GM12801 (cell line): ENCODE measurements around the gene SARDH.

Source experiments
- TF ChIP-seq, protein P1 (sequence below): IDR thresholded peaks from one replicate; pipeline ENCODE4 v1.5.1; 2011; ENCODE audit warnings: control low read depth; ENCODE audit not compliant: insufficient read length; ENCODE audit errors: extremely low read depth

SARDH gene

DNA sequence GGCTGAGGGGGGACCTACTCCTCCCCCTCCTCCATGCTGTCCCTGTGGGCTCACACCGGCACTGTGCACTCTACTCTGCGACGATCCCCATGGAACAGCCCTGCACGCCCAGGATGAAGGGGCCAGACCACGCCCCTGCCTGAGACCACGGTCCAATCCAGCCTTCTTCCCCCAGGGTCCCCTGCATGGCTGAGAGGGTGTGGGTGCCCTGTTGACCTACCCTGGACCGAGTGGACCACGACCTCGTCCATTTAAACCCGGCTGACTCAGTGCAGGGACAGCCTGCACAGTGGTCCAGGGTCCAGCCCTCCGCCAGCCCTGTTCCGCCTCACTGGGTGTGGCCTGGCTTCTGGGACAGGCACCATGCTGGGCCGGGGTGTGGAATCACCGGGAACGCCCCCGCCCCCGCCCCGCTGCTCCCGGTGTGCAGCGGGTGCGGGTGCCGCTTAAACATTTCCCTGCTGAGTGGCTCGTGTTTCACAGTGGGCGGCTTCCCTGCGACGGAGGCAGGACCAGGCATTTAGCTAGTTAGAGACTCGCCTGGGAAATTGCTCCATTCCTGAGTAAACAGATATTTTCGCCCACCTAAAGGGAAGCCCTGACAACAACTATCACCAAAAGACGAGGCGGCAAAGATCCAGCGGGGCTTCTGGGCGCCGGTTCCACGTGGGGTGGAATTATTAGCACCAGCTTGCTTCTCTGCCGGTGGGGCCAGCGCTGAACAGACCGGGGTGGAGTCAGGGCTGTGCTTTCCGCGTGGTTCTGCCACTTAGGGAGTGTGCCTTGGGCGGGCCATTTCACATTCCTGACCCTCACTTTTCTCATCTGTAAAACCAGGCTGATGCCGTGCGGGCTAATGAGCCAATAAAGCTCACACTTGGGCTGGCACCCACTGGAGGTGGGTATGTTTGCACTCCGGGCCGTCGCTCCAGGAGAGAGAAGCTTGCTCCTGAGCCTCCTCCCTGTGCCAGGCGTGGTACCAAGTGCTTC is 79.4 kb downstream of the SARDH start:
- TF ChIP-seq, protein P1, sequence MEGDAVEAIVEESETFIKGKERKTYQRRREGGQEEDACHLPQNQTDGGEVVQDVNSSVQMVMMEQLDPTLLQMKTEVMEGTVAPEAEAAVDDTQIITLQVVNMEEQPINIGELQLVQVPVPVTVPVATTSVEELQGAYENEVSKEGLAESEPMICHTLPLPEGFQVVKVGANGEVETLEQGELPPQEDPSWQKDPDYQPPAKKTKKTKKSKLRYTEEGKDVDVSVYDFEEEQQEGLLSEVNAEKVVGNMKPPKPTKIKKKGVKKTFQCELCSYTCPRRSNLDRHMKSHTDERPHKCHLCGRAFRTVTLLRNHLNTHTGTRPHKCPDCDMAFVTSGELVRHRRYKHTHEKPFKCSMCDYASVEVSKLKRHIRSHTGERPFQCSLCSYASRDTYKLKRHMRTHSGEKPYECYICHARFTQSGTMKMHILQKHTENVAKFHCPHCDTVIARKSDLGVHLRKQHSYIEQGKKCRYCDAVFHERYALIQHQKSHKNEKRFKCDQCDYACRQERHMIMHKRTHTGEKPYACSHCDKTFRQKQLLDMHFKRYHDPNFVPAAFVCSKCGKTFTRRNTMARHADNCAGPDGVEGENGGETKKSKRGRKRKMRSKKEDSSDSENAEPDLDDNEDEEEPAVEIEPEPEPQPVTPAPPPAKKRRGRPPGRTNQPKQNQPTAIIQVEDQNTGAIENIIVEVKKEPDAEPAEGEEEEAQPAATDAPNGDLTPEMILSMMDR, result no peak

GRCh38 chr9:133657120-133657661 is 81.0 kb downstream of the SARDH start:
- TF ChIP-seq, protein P1, result no peak

DNA sequence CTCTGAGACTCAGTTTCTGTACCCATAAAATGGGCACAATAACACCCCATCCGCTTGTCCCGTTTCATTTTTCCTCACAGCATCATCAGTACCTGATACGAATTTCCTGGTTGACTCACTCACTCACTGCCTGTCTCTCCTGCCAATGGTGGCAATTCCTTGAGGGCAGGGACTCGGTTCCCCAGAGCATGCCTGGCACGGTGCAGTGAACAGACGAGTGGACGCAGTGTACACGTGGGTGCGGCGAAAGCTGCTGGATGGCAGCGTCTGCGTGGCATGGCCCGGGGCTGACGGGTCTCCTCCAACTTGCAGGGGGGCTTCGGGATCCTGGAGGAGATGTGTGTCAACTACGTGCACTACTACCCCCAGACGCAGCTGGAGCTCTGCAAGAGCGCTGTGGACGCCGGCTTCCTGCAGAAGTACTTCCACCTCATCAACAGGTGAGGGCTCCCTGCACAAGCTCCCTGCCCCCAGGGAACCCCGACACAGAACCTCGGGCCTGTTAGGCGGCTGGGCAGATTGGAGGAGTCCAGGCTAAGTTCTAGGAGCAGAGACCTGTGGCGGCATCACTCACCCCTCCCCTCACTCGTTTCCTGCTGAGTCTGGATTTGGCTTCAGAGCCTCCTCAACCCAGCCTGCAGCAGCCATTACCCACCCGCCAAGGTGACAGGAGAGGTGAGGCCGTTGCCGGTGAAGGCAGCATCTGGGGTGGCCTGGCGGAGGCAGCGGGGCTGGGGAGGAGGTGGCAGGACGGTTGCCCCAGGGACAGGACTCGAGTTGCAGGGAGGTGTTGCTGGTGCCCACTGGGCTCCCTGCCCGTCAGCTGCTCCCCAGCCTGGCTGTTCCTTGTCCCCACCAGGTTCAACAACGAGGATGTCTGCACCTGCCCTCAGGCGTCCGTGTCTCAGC is 81.7 kb downstream of the SARDH start:
- TF ChIP-seq, protein P1, result no peak

DNA sequence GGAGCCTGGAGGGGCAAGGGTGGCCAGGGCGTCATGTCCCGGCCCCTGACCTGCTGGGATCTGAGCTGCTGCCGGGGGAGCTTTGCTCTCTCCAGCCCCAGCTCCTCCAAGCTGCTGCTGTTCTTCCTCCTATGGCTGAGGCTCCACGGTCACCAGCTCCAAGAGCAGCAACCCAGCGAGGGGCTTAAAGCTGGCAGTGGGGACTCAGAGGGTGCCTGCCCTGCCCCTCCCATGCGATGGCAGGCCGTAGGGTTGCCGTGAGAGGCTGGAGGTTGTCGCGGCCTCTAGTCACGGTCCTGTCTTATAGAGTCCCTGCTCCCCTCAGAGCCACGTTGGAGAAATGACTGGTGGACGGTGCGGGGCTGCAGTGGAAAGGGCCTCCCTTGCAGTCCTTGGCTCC is 82.5 kb downstream of the SARDH start:
- TF ChIP-seq, protein P1, result no peak

- TF ChIP-seq, protein P1, result no peak
Measured at GRCh38 chr9:133654736-133655657, 83.2 kb downstream of the SARDH start.

DNA sequence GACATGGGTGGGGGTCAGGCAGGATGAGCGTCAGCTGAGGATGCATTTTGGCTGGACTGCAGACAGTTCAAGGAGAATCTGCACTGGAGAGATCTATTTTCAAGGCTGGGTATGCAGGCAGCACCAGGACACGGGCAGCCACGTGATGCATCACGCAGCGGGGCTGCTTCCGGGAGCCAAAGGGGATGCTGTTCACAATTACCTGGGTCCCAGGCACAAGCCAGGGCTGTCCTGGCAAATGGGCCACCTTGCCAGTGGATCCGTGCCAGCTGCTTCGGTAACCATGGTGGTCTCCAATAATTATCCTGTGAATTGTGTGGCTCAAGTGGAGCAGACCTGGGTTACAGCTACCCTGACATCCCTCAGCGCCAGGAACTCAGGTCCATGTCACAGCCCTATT is 84.5 kb downstream of the SARDH start:
- TF ChIP-seq, protein P1, result no peak
